ENCODE measurements around the gene KIF3B. TPM values are rescaled to one million over a fixed set of nuclear protein-coding genes. Genes with fewer than 3 reads are reported as not detected.

KIF3B gene
- total and polyA plus RNA-seq, 12 donors, result 8.4 to 62.1 (median 28.6) TPM

- intact Hi-C loops (cut with DNase I), result no loop called here
- 93 to 97% (median 96%) methylated on average over 10 to 13 of the region's 13 CpGs for WGBS, 4 donors
Observed at GRCh38 chr20:32230707-32231106, 46.7 kb upstream of the KIF3B start.

GRCh38 chr20:32231245-32231644 lies 46.2 kb upstream of the KIF3B start:
- no peak for DNase-seq
- WGBS, 4 donors, result 90 to 95% (median 92%) methylated on average over 4 of the region's 4 CpGs
- Histone ChIP-seq H3K4me1 (replicated peaks in 1 of 2) (no peaks in the 10 kb centered on the region), H3K4me3 (no peak overlapping the region), H3K27me3 (no peaks in the 10 kb centered on the region), H3K36me3 (replicated peaks in 1 of 2) (peaks cover 0 to 59% of the 10 kb centered on the region in 2 donors), H3K9me3 (replicated peaks in 1 of 3) (no peaks in the 10 kb centered on the region), H3K27ac (peak overlapping the region in 1 of 5 donors; percentile 10)
- no peak for TF ChIP-seq POLR2A (IDR thresholded peaks at IDR 0.05)
- intact Hi-C loops (cut with DNase I), result no loop called here

More at GRCh38 chr20:32230707-32231106, 46.7 kb upstream of the KIF3B start:
- no peak for DNase-seq
- H3K36me3 ChIP-seq (replicated peaks in 1 of 2), result peaks cover 0 to 60% of the 10 kb centered on the region in 2 donors
- no peak for TF ChIP-seq CTCF (IDR thresholded peaks at IDR 0.05)
- TF ChIP-seq POLR2A (IDR thresholded peaks at IDR 0.05), result no peak
- no peak overlapping the region for H3K4me3 ChIP-seq
- no peaks in the 10 kb centered on the region for H3K4me1 ChIP-seq (replicated peaks in 1 of 2)
- no peaks in the 10 kb centered on the region for H3K27me3 ChIP-seq
- no peaks in the 10 kb centered on the region for H3K9me3 ChIP-seq (replicated peaks in 1 of 3)
- no peak overlapping the region for H3K27ac ChIP-seq

GRCh38 chr20:32231847-32232246 lies 45.6 kb upstream of the KIF3B start:
- no peak overlapping the region for H3K4me3 ChIP-seq
- peak in 2 of 7 donors; percentile 22 to 30 for DNase-seq
- intact Hi-C loops (cut with DNase I), result no loop called here
- H3K27me3 ChIP-seq, result no peaks in the 10 kb centered on the region
- 64 to 72% (median 69%) methylated on average over 4 of the region's 4 CpGs for WGBS, 4 donors
- peaks cover 0 to 59% of the 10 kb centered on the region in 2 donors for H3K36me3 ChIP-seq (replicated peaks in 1 of 2)
- no peaks in the 10 kb centered on the region for H3K9me3 ChIP-seq (replicated peaks in 1 of 3)
- no peaks in the 10 kb centered on the region for H3K4me1 ChIP-seq (replicated peaks in 1 of 2)
- peak overlapping the region in 1 of 5 donors; percentile 10 for H3K27ac ChIP-seq
- TF ChIP-seq POLR2A (IDR thresholded peaks at IDR 0.05) (no peak), CTCF (IDR thresholded peaks at IDR 0.05) (no peak)

GRCh38 chr20:32232326-32232886 lies 45.0 kb upstream of the KIF3B start:
- peaks cover 0 to 59% of the 10 kb centered on the region in 2 donors for H3K36me3 ChIP-seq (replicated peaks in 1 of 2)
- intact Hi-C loops (cut with DNase I), result no loop called here
- peak overlapping the region in 3 of 5 donors; percentile 3 to 28 (median 10) for H3K27ac ChIP-seq
- H3K27me3 ChIP-seq, result no peaks in the 10 kb centered on the region
- H3K9me3 ChIP-seq (replicated peaks in 1 of 3), result no peaks in the 10 kb centered on the region
- H3K4me1 ChIP-seq (replicated peaks in 1 of 2), result no peaks in the 10 kb centered on the region
- DNase-seq, result no peak
- no peak overlapping the region for H3K4me3 ChIP-seq
- TF ChIP-seq CTCF (IDR thresholded peaks at IDR 0.05) (no peak), POLR2A (IDR thresholded peaks at IDR 0.05) (no peak)

GRCh38 chr20:32233286-32233685 lies 44.2 kb upstream of the KIF3B start:
- H3K4me3 ChIP-seq, result no peak overlapping the region
- intact Hi-C loops (cut with DNase I), result no loop called here
- 87 to 98% (median 96%) methylated on average over 9 of the region's 9 CpGs for WGBS, 4 donors
- no peak for DNase-seq
- H3K4me1 ChIP-seq (replicated peaks in 1 of 2), result no peaks in the 10 kb centered on the region
- no peak for TF ChIP-seq CTCF (IDR thresholded peaks at IDR 0.05)
- TF ChIP-seq POLR2A (IDR thresholded peaks at IDR 0.05), result no peak
- no peak overlapping the region for H3K27ac ChIP-seq
- no peaks in the 10 kb centered on the region for H3K9me3 ChIP-seq (replicated peaks in 1 of 3)
- peaks cover 0 to 56% of the 10 kb centered on the region in 2 donors for H3K36me3 ChIP-seq (replicated peaks in 1 of 2)
- H3K27me3 ChIP-seq, result no peaks in the 10 kb centered on the region

Data from adrenal gland (tissue), 12 donors.